Spinal cord (tissue), 10 donors: ENCODE data around the gene MARCHF10. TPM values are rescaled to one million over a fixed set of nuclear protein-coding genes. Genes with fewer than 3 reads are reported as not detected.

ENCODE experiments used
- DNase-seq, 6 donors: peaks; one replicate each; pipeline versions ENCODE4 v3.0.0 to v3.0.0-alpha.2; 2013 to 2015; ENCODE audit warnings: low spot score in 6 of 6, low read depth in 4 of 6
- H3K27ac ChIP-seq: one replicate; pipeline ENCODE4 v1.5.1; 2013; ENCODE audit warnings: low read depth, low read length, control low read depth
- H3K27me3 ChIP-seq: one replicate; pipeline ENCODE4 v1.6.1; 2013; ENCODE audit warnings: low read length; ENCODE audit not compliant: control insufficient read depth, insufficient read depth
- H3K36me3 ChIP-seq: one replicate; pipeline ENCODE4 v1.6.1; 2013; ENCODE audit warnings: low read length; ENCODE audit not compliant: control insufficient read depth, insufficient read depth
- H3K4me1 ChIP-seq: one replicate; pipeline ENCODE4 v1.6.1; 2013; ENCODE audit warnings: low read length; ENCODE audit not compliant: control insufficient read depth, insufficient read depth
- H3K4me3 ChIP-seq: one replicate; pipeline ENCODE4 v1.5.1; 2013; ENCODE audit warnings: low read depth, low read length, control low read depth
- H3K9me3 ChIP-seq: one replicate; pipeline ENCODE4 v1.6.1; 2013; ENCODE audit warnings: low read length; ENCODE audit not compliant: control insufficient read depth, insufficient read depth
- WGBS: methylation state at CpG from one replicate; pipeline ENCODE4 v1.1.5; 2013; ENCODE audit warnings: missing lambda C conversion rate; ENCODE audit not compliant: insufficient coverage; 5-methylcytosine and 5-hydroxymethylcytosine counted together
- polyA plus RNA-seq, 2 donors: library from polyadenylated mRNA; unstranded; fragments of 120-200 nt; gene quantifications; one replicate each; pipeline ENCODE4 v1.2.1, GENCODE V29; 2013; ENCODE audit not compliant: insufficient read length in 2 of 2
- small RNA-seq: library from RNA; depleted of rRNA; stranded (forward); fragments of <200 nt; gene quantifications from one replicate; pipeline ENCODE3, GENCODE V24; 2014; ENCODE audit warnings: low replicate concordance
- total RNA-seq, 2 donors: library from RNA; depleted of rRNA in 1 of 2; stranded (reverse); fragments of 120-200 nt in 1 of 2; fragments of >200 nt in 1 of 2; gene quantifications; one replicate each; pipeline versions ENCODE4 v1.2.3 to v1.2.4, GENCODE V29; 2013 to 2014
- donor health status: healthy.

The MARCHF10 gene
- total and polyA plus RNA-seq, 4 donors: 0.59 to 3.6 (median 2.6) TPM

GRCh38 chr17:62653002-62653825 lies 154.9 kb downstream of the MARCHF10 start:
- Histone ChIP-seq H3K9me3 (no peaks in the 10 kb centered on the region), H3K27me3 (no peaks in the 10 kb centered on the region), H3K4me3 (peak overlapping the region; percentile 40), H3K27ac (peak overlapping the region; percentile 83), H3K36me3 (peaks cover 4% of the 10 kb centered on the region), H3K4me1 (peaks cover 50% of the 10 kb centered on the region)
- 2% methylated on average over 19 of the region's 30 CpGs for WGBS
- DNase-seq: peak in 3 of 6 donors; percentile 54 to 91 (median 90)

DNA sequence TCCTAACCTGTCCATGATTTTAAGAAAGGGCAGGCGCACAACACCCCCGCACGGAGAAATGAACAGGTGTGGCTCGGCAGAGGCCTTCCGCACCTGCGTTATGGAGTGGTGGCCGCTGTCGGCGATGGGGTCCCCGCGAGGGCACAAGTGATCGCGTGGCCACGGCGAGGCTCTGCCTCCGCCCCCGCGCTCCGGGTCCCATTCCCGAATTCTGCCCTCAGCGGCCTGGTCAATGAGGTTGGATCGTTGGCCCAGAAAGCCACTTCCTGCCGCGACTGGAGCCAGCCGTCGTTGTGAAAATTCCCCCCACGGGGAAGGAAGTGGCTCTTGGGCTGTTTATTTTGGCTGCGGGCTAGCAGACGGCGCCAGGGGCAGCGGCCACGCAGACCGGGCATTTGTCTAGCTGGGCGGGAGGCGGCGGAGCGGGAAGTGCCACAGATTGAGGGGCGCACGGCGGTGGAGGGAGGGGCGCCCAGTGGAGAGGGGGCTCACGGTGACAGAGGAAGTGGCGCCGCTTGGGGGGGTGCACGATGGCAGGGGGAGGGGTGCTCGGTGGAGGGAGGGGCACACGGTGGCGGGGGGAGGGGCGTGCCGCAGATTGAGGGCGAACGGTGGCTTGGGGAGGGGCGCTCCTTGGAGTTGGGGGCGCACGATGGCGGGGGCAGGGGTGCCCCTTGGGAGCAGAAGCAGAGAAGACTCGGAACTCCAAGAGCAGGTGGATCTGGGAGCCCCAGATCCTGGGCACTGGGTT lies 155.7 kb downstream of the MARCHF10 start:
- DNase-seq: peak in 2 of 6 donors; percentile 74 to 76
- Histone ChIP-seq H3K4me3 (peak overlapping the region; percentile 40), H3K36me3 (peaks cover 5% of the 10 kb centered on the region), H3K27ac (peak overlapping the region; percentile 83), H3K9me3 (no peaks in the 10 kb centered on the region), H3K4me1 (peaks cover 42% of the 10 kb centered on the region), H3K27me3 (no peaks in the 10 kb centered on the region)
- 3% methylated on average over 50 of the region's 57 CpGs for WGBS

Small RNA genes within 50 kb of the gene (small RNA-seq; reads per million reads assigned to genes)
- gene RF00019: not detected
- not detected for gene RNU6-446P

Other genes starting within 250 kb of the MARCHF10 start
- gene MRC2, start 180.6 kb downstream of the MARCHF10 start, total RNA-seq: 100 to 1,000 TPM in 1 of 2 donors, 10 to 100 TPM in 1; 75.3 to 160 TPM
- 10 to 100 TPM; 64.4 to 84.2 TPM for gene MRC2, start 180.6 kb downstream of the MARCHF10 start, polyA plus RNA-seq
- gene TANC2, start 157.9 kb upstream of the MARCHF10 start, total RNA-seq: 100 to 1,000 TPM in 1 of 2 donors, 10 to 100 TPM in 1; 74.3 to 118 TPM
- 10 to 100 TPM; 50.8 to 68.4 TPM for gene TANC2, start 157.9 kb upstream of the MARCHF10 start, polyA plus RNA-seq